Esophagus squamous epithelium (tissue), 5 donors: ENCODE measurements around the gene S100A8. TPM values are rescaled to one million over a fixed set of nuclear protein-coding genes. Genes with fewer than 3 reads are reported as not detected.
A peak's percentile ranks its signal among the peaks of the same experiment; 100 is the strongest.

Experiments used
- DNase-seq: peaks from one replicate; lab custom pipeline; 2025; lab: John Stamatoyannopoulos, UW
- H3K27ac ChIP-seq, 4 donors: fragments of 200-600 bp; sonication (generic); one replicate each; pipeline ENCODE4 v1.5.1; 2016 to 2019; ENCODE audit warnings: mild to moderate bottlenecking in 1 of 4
- H3K27me3 ChIP-seq, 4 donors: fragments of 200-600 bp; sonication (generic); 1 replicate in 3 of 4; 2 replicates in 1 of 4; pipeline versions ENCODE4 v1.5.1 to v1.6.0; 2017 to 2021; ENCODE audit warnings: antibody characterized with exemption in 1 of 4
- H3K36me3 ChIP-seq, 3 donors: fragments of 200-600 bp; sonication (generic); one replicate each; pipeline ENCODE4 v1.5.1; 2016 to 2019
- H3K4me1 ChIP-seq, 3 donors: fragments of 200-600 bp; sonication (generic); one replicate each; pipeline ENCODE4 v1.5.1; 2017 to 2019
- H3K4me3 ChIP-seq, 4 donors: fragments of 200-600 bp; sonication (generic); 1 replicate in 3 of 4; 2 replicates in 1 of 4; pipeline ENCODE4 v1.5.1; 2016 to 2019; ENCODE audit warnings: mild to moderate bottlenecking in 2 of 4, moderate library complexity in 1 of 4
- H3K9me3 ChIP-seq, 3 donors: fragments of 200-600 bp; sonication (generic); one replicate each; pipeline ENCODE4 v1.5.1; 2016 to 2019
- CTCF ChIP-seq, 6 experiments: fragments of 450-650 bp in 4 of 6; fragments of 200-600 bp in 2 of 6; sonication (generic) in 2 of 6; IDR thresholded peaks; one replicate each; pipeline ENCODE4 v1.5.1; 2016 to 2019; ENCODE audit warnings: antibody characterized with exemption in 6 of 6, mild to moderate bottlenecking in 4 of 6, moderate library complexity in 4 of 6
- POLR2A ChIP-seq, 4 donors: fragments of 450-650 bp; IDR thresholded peaks; one replicate each; pipeline ENCODE4 v1.6.1; 2017; ENCODE audit warnings: antibody characterized with exemption in 4 of 4, mild to moderate bottlenecking in 4 of 4, moderate library complexity in 3 of 4
- WGBS, 2 donors: methylation state at CpG; one replicate each; pipeline ENCODE4 v1.1.5; 2018; 5-methylcytosine and 5-hydroxymethylcytosine counted together
- intact Hi-C: fragments of 100-400 bp; cut with DNase I; formaldehyde crosslinking; loops from one replicate; pipeline ENCODE4 v1.15.0; 2022
- total RNA-seq, 4 donors: library from RNA; depleted of rRNA; stranded (reverse); fragments of >200 nt; gene quantifications; one replicate each; pipeline ENCODE4 v1.1.0, GENCODE V29; 2016
- donor health status: DM: yes; HTN: yes; CAD: no.

S100A8 gene
- total RNA-seq, 4 donors from 2014 or later, result 4,308 to 17,245 (median 15,998) TPM

GRCh38 chr1:153343811-153344717, 46.8 kb downstream of the S100A8 start:
- Histone ChIP-seq H3K27me3 (peaks cover 0 to 40% (median 0%) of the 10 kb centered on the region in 4 donors), H3K36me3 (peaks cover 0 to 7% (median 0%) of the 10 kb centered on the region in 3 donors), H3K27ac (peak overlapping the region in 3 of 4 donors; percentile 51 to 68 (median 55)), H3K4me3 (no peak overlapping the region), H3K4me1 (peaks cover 8 to 61% (median 10%) of the 10 kb centered on the region in 3 donors), H3K9me3 (no peaks in the 10 kb centered on the region)
- 28 to 29% methylated on average over 7 of the region's 9 CpGs for WGBS, 2 donors
- intact Hi-C loops, result no loop called here
- TF ChIP-seq CTCF (IDR thresholded peaks at IDR 0.05), result no peak
- DNase-seq, result no peak

- H3K9me3 ChIP-seq, result no peaks in the 10 kb centered on the region
- 50 to 61% methylated on average over 4 to 5 of the region's 5 CpGs for WGBS, 2 donors
- DNase-seq, result no peak
Measured at GRCh38 chr1:153343040-153343681, 47.7 kb downstream of the S100A8 start.

GRCh38 chr1:153342178-153342577, 48.7 kb downstream of the S100A8 start:
- Histone ChIP-seq H3K4me3 (no peak overlapping the region), H3K27me3 (peaks cover 0 to 22% (median 0%) of the 10 kb centered on the region in 4 donors), H3K9me3 (no peaks in the 10 kb centered on the region), H3K4me1 (peaks cover 6 to 43% (median 8%) of the 10 kb centered on the region in 3 donors), H3K27ac (no peak overlapping the region), H3K36me3 (peaks cover 0 to 7% (median 0%) of the 10 kb centered on the region in 3 donors)
- WGBS, 2 donors, result 61 to 83% methylated on average over 3 of the region's 3 CpGs
- intact Hi-C loops, result no loop called here
- DNase-seq, result no peak
- no peak for TF ChIP-seq CTCF (IDR thresholded peaks at IDR 0.05)
- no peak for TF ChIP-seq POLR2A (IDR thresholded peaks at IDR 0.05)

More at GRCh38 chr1:153343040-153343681, 47.7 kb downstream of the S100A8 start:
- Histone ChIP-seq H3K4me1 (peaks cover 8 to 52% (median 8%) of the 10 kb centered on the region in 3 donors), H3K27ac (peak overlapping the region in 3 of 4 donors; percentile 55 to 68 (median 58)), H3K36me3 (peaks cover 0 to 7% (median 0%) of the 10 kb centered on the region in 3 donors), H3K27me3 (peaks cover 0 to 31% (median 0%) of the 10 kb centered on the region in 4 donors), H3K4me3 (no peak overlapping the region)
- intact Hi-C loops, result no loop called here
- TF ChIP-seq CTCF (IDR thresholded peaks at IDR 0.05), result no peak
- TF ChIP-seq POLR2A (IDR thresholded peaks at IDR 0.05), result no peak

DNA sequence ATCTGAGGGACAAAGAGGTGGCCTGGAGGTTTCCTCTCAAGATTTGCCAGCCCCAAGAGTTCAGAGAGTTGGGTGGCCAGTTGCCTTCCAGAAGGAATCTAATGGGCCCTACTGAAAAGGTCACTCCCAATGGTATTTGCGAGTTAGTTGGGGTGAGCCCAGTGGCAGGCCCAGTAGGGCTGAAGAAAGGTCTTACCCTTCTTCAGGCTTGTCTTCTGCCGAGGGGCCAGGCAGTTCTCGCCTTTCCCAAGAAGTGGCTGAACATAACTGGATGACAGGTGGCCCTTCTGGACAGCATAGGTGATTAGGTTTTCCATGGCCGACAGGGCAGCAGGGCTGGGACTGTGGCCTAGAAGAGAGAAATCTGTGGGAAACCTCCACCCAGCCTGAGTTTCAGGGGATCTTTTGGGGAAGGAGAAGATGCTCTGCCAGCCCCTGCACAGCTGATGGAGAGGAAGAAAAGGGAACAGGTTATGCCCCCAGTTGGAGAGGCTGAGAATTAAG, 49.4 kb downstream of the S100A8 start:
- 83% methylated on average over 1 of the region's 4 CpGs; no CpG with 5 or more reads in 1 of the 2 donors for WGBS, 2 donors
- Histone ChIP-seq H3K36me3 (peaks cover 0 to 7% (median 0%) of the 10 kb centered on the region in 3 donors), H3K27ac (no peak overlapping the region), H3K4me3 (no peak overlapping the region), H3K9me3 (no peaks in the 10 kb centered on the region), H3K27me3 (peaks cover 0 to 15% (median 0%) of the 10 kb centered on the region in 4 donors), H3K4me1 (peaks cover 6 to 37% (median 8%) of the 10 kb centered on the region in 3 donors)
- no peak for DNase-seq
- TF ChIP-seq CTCF (IDR thresholded peaks at IDR 0.05) (no peak), POLR2A (IDR thresholded peaks at IDR 0.05) (no peak)
- intact Hi-C loops, result no loop called here
